HG03558 (cell line): ENCODE measurements around the gene DENND2C.
"Not testable (repeated sequence)": the region's sequence is repeated elsewhere in the genome, so short reads cannot be mapped to it uniquely, and the experiment has no call there.

Source experiments
- ATAC-seq: cut with Tn5 transposase; IDR thresholded peaks from one replicate; pipeline ENCODE4 v1.9.1; 2021; ENCODE audit warnings: moderate number of reproducible peaks; ENCODE audit not compliant: unreplicated experiment; ENCODE audit errors: extremely low read depth

DENND2C gene

DNA sequence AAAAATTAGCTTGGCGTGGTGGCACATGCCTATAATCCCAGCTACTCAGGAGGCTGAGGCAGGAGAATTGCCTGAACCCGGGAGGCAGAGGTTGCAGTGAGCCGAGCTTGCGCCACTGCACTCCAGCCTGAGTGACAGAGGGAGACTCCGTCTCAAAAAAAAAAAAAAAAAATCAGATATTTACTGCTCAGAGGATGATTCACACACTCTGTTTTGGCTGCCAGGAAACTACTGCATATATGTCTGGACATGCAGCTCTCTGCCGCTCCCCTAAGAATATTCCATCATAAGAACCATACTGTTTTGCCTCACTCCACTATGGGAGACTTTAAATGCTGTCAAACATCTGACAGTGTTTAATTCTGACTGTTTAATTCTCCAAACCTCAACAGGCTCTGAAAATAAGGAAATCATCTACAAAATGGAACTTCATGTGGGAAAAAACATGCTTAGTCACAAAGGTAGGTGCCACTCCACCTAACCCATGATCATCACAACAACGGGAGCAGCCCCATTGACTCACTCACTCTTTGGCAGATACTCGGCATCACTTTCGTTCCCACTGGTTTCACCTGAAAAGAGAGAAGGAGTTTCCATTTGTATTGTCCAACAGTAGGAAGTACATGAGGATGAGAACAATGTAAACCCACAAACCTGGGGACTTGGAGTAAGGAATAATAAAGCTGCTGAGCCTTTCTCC lies 59.2 kb downstream of the DENND2C start:
- ATAC-seq = no peak

DNA sequence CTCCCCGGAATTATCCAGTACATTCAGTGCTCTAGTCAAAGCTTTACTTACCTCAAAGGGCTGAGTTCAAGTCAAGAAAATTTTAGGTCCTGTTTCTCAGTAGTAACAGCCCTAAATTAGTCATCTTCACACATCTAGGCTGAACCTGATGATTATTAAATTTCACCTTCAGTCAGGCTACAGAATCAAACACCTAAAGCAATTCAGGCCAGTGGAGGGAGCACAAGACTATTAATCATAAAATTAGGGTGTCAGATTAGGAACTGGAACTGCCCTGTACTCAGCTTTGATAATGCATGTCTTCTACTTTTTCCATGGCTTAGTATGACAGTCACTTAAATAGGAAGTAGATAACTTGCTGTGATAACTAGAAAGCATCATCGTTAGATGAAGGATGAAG lies 60.0 kb downstream of the DENND2C start:
- ATAC-seq = no peak

DNA sequence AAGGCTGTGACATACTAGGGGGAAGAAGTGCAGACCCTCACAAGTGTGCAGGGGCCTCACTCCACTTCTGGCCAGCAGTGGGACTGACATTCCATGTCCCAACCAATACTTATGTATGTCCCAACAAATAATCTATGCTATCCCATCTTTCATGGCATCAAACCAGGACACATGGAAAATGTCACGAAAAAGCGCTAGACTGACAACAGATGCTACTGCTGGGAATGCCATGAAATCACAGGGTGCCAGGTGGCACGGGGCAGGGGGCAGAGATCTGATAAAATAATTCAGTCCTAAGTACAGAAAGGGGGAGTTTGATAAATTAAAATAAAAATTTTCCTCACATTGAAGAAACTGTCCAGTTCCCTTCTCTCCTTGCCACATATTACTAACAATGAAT lies 60.8 kb downstream of the DENND2C start:
- ATAC-seq = no peak

DNA sequence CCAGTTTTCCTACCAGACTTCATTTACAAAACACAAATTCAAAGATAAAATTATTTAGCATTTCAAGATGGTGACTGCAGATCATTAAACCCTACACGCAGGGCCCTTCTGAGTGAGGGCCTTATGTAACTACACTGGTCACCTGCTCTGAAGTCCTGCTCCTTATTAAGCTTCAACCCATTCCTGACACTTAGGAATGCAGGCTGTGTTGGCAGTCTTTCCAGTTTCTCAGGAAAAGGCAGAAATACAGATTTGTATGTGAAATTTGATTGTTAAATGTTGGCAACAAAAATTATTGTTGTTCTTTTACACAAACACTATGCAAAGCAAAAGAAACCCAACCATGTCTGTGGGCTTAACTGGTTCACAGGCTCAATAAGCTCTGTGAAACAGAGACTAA lies 62.6 kb downstream of the DENND2C start:
- ATAC-seq = no peak

DNA sequence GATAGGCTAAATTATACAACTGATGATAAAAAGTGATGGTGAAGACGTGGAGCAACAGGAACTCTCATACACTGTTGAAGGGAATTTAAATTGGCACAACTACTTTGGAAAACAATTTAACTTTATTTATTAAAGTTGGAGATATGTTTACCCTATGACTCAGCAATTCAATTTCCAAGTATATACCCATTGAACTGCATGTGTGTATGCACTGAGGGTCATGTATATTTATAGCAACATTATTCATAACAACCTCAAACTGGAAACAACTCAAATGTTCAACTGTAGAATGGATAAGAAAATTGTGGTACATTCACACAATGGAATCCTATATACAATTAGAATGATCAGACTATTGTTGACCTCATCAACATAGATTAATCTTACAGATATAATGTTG lies 71.9 kb downstream of the DENND2C start:
- no peak for ATAC-seq

DNA sequence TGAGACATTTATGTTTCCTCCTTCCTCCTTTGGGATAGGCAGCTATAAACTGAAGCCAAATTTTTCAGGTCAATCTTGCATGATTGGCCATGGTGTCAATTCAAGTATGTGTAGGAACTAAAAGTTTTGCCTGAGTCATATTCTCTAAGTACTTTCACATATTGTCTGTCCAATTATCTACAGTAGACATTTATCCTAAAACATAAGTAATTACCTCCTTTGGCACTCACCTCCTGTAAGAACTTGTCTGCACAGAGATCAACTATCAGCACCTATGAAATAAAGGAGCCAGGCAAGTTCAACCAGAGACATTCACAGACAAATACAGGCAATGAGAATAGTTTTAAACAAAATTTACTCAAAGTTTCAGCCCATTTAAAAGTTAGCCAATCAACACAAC lies 74.2 kb downstream of the DENND2C start:
- no peak for ATAC-seq

DNA sequence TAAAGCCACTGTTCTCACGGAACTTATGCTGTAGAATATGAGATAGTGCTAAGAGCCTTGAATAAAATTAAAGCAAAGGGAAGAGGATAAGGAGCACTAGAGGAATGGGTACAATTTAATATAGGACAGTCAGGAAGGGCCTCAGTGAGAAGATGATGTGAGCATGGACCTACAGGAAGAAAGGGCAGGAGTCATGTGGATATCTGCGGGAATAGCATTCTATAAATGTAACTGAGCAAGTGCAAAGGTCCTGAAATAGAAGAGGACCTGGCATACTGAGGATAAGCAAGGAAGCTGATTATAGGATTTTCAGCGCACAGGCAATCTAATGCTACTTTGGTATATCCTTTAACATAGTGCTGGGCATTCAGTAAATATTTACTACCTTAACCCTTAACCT lies 75.8 kb downstream of the DENND2C start:
- no peak for ATAC-seq

DNA sequence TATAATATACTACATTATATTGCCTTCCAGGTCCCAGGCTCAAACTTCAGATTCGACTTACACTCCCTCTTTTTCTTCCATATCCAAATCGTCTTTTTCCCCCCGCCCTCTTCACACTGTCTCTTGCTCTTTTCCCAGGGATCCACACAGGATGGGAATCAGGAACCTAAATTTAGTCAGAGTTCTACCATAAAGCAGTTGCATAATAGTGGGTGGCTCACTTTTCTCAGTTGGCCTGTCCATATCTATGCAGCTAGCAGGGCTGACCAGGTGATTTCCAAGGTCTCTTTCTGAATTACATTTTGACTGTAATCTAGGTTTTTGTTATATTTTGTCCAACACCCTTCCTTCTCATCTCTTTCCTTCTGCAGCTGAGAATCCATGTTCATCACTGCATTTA lies 80.7 kb downstream of the DENND2C start:
- no peak for ATAC-seq

DNA sequence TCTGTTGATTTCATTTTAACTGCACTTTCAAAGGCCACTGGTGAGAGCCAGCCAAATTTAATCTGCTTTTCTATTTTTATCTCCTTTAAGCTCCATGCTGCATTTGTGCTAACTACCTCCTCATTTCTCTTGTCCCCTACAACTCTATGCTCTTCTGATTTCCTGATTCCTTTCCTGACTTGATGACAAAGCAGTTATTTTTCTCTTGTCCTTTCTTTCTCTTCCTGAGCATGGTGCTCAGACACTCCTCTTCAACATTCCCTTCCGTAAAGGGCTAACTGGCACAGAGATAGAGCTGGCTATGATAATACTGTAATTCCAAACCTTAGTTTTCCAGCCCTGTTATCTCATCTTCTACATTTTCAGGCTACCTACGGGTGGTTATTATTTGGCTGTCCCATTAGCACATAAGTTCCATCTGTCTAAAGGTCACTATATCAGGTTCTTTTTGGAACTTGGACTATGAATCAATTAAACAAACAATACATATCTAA lies 81.6 kb downstream of the DENND2C start:
- no peak for ATAC-seq

DNA sequence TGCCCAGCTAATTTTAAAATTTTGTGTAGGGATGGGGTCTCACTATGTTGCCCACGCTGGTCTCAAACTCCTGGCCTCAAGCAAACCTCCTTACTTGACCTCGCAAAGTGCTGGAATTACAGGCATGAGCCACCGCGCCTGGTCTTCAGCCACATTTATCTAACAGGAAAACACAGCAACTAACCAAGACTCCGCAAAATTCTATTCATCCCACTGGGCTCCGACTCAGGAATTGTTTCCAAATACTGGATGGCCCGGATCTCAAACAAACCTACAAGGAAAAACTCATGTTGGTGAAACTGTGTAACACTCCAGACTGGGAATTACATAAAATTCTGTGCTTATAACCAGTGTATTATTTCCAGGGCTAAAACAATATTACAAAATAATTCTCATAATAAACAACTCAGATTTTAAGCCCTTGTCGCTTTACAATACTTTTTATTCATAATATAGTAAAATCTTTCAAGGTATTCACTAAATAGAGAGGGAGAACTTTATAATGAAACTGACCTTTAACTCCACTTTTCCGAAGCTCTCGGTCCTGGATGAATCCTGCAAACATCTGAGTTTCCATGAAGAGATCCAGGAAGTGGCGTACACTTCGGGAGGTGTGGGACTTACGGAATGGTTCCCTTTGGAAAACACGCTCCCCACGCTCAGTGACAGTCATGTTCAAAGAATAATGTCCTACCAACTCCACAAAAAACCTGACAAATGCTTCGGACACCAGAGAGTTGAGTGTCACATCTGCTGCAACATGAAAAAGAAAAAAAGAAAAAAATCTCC lies 82.5 kb downstream of the DENND2C start:
- no peak for ATAC-seq

DNA sequence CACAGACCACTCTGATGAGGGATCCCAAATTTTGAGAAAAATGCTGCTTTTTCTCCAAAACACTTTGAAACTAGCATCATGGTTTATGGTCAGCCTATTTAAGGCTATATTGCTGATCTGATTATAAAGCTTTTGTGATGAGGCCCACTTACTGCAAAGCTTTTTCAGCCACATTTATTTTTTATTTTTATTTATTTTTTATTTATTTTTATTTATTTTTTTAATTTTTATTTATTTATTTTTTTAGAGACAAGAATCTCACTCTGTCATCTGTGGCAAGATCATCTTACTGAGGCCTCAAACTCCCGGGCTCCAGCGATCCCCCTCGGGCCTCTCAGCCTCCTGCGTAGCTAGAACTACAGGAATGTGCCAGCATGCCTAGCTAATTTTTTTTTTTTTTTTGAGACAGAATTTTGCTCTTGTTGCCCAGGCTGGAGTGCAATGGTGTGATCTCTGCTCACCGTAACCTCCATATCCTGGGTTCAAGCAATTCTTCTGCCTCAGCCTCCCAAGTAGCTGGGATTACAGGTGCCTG lies 83.3 kb downstream of the DENND2C start:
- ATAC-seq = no peak

DNA sequence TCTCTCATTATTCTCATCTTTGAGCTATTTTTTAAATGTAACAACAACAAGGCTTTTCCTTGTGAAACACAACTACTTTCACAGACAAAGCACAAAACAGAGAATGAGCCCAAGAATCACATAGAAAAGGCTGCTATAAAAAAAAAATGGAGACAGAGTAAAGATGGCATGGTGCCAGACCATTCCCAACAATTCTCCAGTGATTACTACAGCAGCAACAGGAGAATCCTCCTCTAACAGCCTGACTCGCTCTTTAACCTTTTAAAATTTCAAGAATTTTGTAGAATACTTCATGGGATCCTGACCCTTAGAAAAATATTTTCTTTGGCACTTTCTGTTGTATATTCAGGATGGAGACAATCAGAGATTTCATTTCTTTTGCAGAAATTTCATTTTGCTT lies 84.6 kb downstream of the DENND2C start:
- ATAC-seq = no peak

DNA sequence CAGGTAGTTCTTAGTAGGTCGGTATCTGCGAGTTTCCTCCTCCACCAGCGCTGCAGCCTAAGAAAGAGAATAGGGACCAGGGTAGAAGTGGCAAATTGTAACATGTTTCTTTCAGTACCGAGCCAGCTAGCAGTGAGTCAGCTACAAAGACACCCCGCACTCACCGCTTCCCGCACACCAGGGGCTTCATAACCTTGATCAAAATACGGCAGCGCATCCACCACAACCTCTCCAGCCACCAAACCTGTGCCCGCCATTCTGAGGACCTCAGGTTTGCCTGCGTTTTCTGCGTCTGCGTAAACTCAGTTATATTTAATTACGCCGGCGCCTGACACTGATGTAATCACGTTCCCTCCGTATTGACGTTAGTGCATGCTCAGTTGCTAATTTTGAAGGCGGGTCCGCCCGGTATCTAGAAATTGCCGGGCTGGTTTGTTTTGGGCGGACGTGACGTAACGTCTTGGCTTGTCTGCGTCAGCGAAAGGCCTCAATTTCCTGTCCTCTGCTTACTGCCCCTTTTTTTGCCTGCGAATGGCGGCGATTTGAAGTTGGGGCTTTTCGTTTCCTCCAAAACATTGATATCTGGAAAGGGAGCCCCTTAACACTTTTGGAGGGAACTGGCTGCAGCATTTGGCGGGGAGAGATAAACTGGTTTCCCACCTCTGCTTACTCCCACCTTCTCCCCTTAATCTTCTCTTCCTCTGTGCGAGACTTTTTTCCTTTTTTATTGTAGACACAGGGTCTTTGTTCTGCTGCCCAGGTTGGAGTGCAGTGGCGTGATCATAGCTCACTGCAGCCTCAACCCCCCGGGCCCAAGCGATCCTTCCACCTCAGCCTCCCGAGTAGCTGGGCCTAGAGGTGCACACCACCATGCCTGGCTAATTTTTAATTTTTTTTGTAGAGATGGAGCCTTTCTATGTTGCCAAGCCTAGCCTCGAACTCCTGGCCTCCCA lies 88.2 kb downstream of the DENND2C start, which contains the start of gene BCAS2:
Gene BCAS2 (minus strand): TSS at position 281 of the 953 bp plus-strand sequence. CDS start 24 bp downstream, at position 257.
- ATAC-seq = peak; percentile 98

DNA sequence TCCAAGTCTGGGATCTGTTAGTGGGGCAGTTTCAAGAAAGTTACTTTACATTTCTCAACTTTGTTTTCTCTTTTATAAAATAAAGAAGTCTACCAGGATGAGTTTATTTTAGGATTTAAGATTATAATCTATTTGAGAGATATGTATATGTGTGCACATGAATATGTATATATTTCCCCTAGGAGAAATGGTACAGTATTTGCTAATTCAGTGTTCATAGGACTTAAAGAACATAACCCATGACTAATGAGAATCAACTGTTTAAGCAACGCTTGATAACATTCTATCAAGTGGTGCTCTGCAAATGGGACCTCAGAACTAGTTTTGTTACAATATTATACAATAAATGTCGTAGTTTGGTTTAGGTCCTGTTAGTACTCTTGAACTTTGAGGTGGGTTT lies 95.5 kb downstream of the DENND2C start:
- no peak for ATAC-seq

DNA sequence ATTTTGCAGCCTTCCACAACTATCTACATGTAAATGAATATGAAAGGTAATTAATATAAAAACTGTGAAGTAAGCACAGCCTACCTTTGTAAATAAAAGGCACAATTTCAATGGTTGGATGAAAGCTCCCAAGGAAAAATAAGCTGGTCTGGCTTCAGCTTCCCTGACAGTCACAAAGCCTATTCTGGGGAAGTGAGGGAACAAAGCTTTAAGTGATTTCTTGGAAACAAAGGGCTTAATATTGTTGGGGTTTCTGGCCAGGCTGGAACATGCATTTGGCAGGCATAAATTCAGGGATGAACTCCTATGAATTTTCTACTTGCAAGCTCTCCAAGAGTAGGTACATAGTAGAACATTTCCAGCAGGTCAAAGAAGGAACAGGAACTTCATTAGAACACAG lies 105.7 kb downstream of the DENND2C start:
- ATAC-seq = no peak

DNA sequence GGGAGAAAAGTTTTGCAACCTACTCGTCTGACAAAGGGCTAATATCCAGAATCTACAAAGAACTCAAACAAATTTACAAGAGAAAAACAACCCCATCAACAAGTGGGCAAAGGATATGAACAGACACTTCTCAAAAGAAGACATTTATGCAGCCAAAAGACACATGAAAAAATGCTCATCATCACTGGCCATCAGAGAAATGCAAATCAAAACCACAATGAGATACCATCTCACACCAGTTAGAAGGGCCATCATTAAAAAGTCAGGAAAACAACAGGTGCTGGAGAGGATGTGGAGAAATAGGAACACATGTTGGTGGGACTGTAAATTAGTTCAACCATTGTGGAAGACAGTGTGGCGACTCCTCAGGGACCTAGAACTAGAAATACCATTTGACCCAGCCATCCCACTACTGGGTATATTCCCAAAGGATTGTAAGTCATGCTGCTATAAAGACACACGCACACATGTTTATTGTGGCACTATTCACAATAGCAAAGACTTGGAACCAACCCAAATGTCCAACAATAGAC lies 106.8 kb downstream of the DENND2C start:
- not testable (repeated sequence) for ATAC-seq

DNA sequence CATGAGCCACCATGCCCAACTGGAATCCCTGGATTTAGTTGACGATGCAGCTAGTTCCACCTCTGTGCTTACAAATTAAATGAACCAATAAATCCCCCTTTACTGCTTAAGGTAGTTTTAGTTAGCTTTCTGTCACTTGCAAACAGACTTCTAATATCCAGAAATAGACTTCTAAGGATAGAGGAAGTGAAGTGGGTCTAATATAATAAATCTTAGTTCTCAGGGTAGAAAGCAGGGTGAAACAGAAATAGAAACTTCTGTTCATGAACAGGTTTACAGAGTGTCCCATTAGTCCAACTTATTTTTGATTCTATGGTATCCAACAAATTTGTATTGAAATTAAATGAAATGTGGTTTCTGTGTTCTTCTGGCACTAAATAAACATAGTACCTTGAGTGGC lies 108.5 kb downstream of the DENND2C start:
- ATAC-seq = no peak

DNA sequence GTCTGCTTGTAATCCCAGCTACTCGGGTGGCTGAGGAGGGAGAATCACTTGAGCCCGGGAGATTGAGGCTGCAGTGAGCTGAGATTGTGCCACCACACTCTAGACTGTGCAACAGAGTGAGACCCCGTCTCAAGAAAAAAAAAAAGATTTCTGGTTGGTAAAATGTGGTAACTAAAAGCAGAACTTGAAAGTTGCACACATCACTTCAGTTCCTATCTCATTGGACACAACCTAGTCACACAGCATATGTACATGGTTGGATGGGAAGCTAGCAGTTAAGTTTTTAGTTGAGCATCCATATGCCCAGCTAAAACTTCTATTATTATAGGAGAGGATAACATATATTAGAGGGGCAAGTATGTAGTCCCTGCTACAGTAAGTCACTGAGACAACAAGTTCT lies 110.5 kb downstream of the DENND2C start:
- no peak for ATAC-seq

DNA sequence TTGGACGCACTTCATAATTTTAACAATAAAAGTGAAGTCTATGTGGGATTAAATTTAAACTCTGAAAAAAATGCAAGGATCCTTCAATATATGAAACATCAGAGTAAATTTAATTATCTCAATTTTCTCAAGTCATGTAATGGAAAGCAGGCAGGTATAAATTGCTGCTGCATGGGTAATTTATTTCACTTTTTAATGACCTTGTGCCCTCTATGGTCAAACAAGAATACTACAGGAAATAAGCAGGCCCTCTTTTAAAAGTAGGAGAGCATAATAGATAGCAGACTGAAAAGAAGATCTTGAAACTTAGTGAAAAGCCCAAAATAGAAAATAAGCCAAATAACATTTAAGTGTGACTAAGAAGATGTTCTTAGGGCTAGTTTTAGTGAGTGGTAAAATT lies 111.3 kb downstream of the DENND2C start:
- no peak for ATAC-seq

DNA sequence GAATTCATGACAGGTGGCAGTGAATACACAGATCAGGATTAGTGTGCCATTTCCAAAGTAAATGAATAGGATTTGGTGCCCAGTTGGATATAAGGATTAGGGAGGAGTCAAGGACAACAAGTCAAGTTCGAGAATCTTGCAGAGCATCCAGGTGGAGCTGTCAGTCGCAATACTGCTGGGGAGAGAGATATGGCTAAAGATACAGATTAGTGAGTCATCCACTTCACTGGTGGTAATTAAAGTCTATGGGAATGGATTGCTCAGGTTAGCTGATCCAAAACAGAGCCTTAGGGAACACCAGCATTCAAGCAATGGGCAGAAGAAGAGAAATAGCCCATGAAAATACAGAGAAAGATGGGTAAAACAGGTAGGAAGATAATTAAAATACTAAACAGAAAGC lies 115.3 kb downstream of the DENND2C start:
- ATAC-seq = no peak
